Kidney (tissue), 14 donors: Measurements from ENCODE around the gene SERTAD1. TPM values are rescaled to one million over a fixed set of nuclear protein-coding genes. Genes with fewer than 3 reads are reported as not detected.

Experiments
- DNase-seq, 5 donors: peaks; one replicate each; pipeline ENCODE4 v3.0.0-alpha.2; 2013 to 2020
- FAIRE-seq: peaks from 2 replicates; lab custom pipeline; 2012; peaks lifted over from hg19 to GRCh38; lab: Jason Lieb, UNC
- H3K27ac ChIP-seq, 2 donors: one replicate each; pipeline ENCODE4 v1.7.0; 2013; ENCODE audit warnings: low read depth in 2 of 2, low read length in 2 of 2, inconsistent platforms in 1 of 2
- H3K27me3 ChIP-seq: one replicate; pipeline ENCODE4 v1.7.1; 2013; ENCODE audit warnings: low read length, inconsistent platforms; ENCODE audit not compliant: control insufficient read depth, insufficient read depth
- H3K36me3 ChIP-seq, 3 donors: one replicate each; pipeline versions ENCODE4 v1.7.0 to v1.7.1; 2013; ENCODE audit warnings: low read length in 3 of 3, control low read depth in 1 of 3, inconsistent platforms in 1 of 3; ENCODE audit not compliant: insufficient read depth in 3 of 3, control insufficient read depth in 2 of 3
- H3K4me1 ChIP-seq, 3 donors: one replicate each; pipeline versions ENCODE4 v1.7.0 to v1.7.1; 2013; ENCODE audit warnings: low read length in 3 of 3, inconsistent platforms in 1 of 3, low read depth in 1 of 3; ENCODE audit not compliant: control insufficient read depth in 2 of 3, insufficient read depth in 2 of 3
- H3K4me3 ChIP-seq, 3 donors: one replicate each; pipeline versions ENCODE4 v1.7.0 to v1.8.1; 2013; ENCODE audit warnings: low read length in 3 of 3, control low read depth in 1 of 3, inconsistent platforms in 1 of 3
- H3K9ac ChIP-seq, 3 donors: one replicate each; pipeline versions ENCODE4 v1.7.0 to v1.7.1; 2013; ENCODE audit warnings: low read length in 3 of 3, control low read depth in 1 of 3, inconsistent platforms in 1 of 3
- H3K9me3 ChIP-seq, 3 donors: one replicate each; pipeline versions ENCODE4 v1.7.0 to v1.7.1; 2013; ENCODE audit warnings: low read length in 3 of 3, control low read depth in 1 of 3, inconsistent platforms in 1 of 3; ENCODE audit not compliant: control insufficient read depth in 2 of 3, insufficient read depth in 1 of 3
- intact Hi-C: fragments of 100-400 bp; cut with DNase I; formaldehyde crosslinking; loops from one replicate; pipeline ENCODE4 v1.11.1; 2022
- polyA plus RNA-seq: library from polyadenylated mRNA; stranded (reverse); fragments of 350-450 nt; fragmentation: Illumina TruSeq; extraction: RNeasy Lipid Tissue Mini Kit (QIAGEN cat#74804); gene quantifications from one replicate; pipeline ENCODE4 v1.2.3, GENCODE V29; 2014; ENCODE audit warnings: low read depth, low replicate concordance; ENCODE audit not compliant: insufficient read depth
- total RNA-seq: library from RNA; stranded (reverse); fragmentation: NEBNext Ultra II Directional; extraction: Animal tissue kit (Norgen Biotek cat#: 25700); gene quantifications from one replicate; pipeline ENCODE4 v1.2.1, GENCODE V29; 2021
- TF ChIP-seq, protein P1 (sequence below): IDR thresholded peaks from 3 replicates; pipeline ENCODE4 v1.5.1; 2012; ENCODE audit warnings: mild to moderate bottlenecking, moderate library complexity, borderline replicate concordance; ENCODE audit not compliant: insufficient read depth; ENCODE audit errors: extremely low read depth
- donor health status: control.
- donor health status: control.
- donor health status: control.
- donor health status: control.
- donor health status: control.
- donor health status: DM: yes; HTN: yes; CAD: no.
- donor health status: Normal renal cell carcinoma (clear cell type).

Gene SERTAD1
- total and polyA plus RNA-seq, 2 donors from 2014 or later, result 14.8 to 18.2 TPM

DNA sequence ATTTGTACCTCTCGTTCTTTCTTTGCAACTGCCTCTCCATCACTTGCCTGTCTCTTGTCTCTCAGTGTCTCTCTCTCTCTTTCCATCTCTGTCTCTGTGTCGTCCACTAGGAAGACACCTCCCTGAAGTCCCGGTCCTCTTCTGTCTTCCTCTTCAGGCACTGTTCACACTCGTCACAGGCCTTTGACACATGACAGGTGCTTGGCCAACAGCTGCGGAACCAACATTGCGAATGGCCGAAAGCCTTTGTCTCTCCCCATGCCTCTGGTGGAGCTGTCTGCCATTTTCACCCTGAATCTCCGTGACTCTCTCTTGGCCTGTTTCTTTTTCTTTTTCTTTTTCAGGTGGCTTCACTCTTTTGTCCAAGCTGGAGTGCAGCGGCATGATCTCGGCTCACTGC, 38.6 kb downstream of the SERTAD1 start:
- intact Hi-C loops, result no loop called here
- FAIRE-seq, result no peak

DNA sequence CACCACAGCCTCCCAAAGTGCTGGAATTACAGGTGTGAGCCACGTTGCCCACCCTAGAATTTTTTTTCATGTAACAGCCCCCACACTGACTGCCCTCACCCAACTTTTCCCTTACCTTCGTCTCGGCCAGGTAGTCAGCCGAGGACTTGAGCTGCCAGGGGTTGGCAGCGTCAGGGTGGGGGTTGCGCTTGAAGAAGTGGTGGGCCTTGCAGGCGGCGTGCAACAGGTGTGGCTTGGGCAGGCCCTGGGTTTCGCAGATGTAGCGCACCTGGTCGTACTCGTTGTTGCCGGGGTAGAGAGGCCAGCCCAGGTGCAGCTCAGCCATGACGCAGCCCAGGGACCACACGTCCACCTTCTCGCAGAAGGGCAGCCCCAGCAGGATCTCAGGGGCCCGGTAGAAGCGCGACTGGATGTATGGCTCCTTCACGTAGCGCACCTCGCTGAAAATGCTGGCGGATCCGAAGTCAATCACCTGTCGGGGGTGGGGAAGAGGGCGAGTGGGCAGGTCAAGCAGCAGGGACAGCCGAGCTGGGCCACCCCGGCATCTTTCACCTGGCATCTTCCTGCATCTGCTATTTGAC, 42.0 kb downstream of the SERTAD1 start:
- H3K4me3 ChIP-seq, result no peak overlapping the region
- no peaks in the 10 kb centered on the region for H3K4me1 ChIP-seq
- no peak overlapping the region for H3K27ac ChIP-seq
- DNase-seq, result no peak
- H3K27me3 ChIP-seq, result no peaks in the 10 kb centered on the region
- H3K36me3 ChIP-seq, result peaks cover 0 to 3% (median 2%) of the 10 kb centered on the region in 3 donors
- H3K9ac ChIP-seq, result no peak overlapping the region
- TF ChIP-seq, protein P1, sequence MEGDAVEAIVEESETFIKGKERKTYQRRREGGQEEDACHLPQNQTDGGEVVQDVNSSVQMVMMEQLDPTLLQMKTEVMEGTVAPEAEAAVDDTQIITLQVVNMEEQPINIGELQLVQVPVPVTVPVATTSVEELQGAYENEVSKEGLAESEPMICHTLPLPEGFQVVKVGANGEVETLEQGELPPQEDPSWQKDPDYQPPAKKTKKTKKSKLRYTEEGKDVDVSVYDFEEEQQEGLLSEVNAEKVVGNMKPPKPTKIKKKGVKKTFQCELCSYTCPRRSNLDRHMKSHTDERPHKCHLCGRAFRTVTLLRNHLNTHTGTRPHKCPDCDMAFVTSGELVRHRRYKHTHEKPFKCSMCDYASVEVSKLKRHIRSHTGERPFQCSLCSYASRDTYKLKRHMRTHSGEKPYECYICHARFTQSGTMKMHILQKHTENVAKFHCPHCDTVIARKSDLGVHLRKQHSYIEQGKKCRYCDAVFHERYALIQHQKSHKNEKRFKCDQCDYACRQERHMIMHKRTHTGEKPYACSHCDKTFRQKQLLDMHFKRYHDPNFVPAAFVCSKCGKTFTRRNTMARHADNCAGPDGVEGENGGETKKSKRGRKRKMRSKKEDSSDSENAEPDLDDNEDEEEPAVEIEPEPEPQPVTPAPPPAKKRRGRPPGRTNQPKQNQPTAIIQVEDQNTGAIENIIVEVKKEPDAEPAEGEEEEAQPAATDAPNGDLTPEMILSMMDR, result no peak
- no peaks in the 10 kb centered on the region for H3K9me3 ChIP-seq
- intact Hi-C loops, result no loop called here
- no peak for FAIRE-seq

More for the DNA sequence above, 38.6 kb downstream of the SERTAD1 start:
- no peak for DNase-seq
- Histone ChIP-seq H3K4me3 (no peak overlapping the region), H3K9ac (no peak overlapping the region), H3K4me1 (no peaks in the 10 kb centered on the region), H3K9me3 (no peaks in the 10 kb centered on the region), H3K27me3 (no peaks in the 10 kb centered on the region), H3K36me3 (no peaks in the 10 kb centered on the region), H3K27ac (no peak overlapping the region)
- TF ChIP-seq, protein P1, result no peak

DNA sequence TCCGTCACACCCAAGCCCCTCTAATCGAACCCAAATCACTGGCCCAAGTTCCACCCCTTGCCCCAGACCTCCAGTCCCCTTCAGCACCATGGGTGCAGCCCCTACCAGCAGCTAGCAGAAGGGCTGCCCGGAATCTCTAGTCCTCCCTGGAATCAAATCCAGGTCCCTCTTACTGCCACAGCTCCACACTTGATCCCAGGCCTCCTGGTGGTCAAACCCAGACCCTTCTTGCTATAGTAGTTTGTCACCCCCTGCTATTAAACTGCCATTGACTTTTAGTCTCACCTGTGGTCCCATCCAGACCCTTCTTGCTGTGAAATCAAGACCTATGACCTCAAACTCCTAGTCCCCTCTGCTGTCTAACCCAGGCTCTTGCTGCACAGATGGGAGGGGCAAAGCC, 44.5 kb downstream of the SERTAD1 start:
- no peaks in the 10 kb centered on the region for H3K9me3 ChIP-seq
- no peak overlapping the region for H3K27ac ChIP-seq
- TF ChIP-seq, protein P1, result no peak
- no peak overlapping the region for H3K9ac ChIP-seq
- H3K36me3 ChIP-seq, result peaks cover 2 to 8% (median 3%) of the 10 kb centered on the region in 3 donors
- FAIRE-seq, result no peak
- no peak for DNase-seq
- no peaks in the 10 kb centered on the region for H3K4me1 ChIP-seq
- no peaks in the 10 kb centered on the region for H3K27me3 ChIP-seq
- intact Hi-C loops, result no loop called here
- H3K4me3 ChIP-seq, result no peak overlapping the region
